ENCODE measurements around the gene AP3B1. TPM values are rescaled to one million over a fixed set of nuclear protein-coding genes. Genes with fewer than 3 reads are reported as not detected.

The AP3B1 gene
- total RNA-seq, 1 donor from 2014 or later, result 49.6 TPM

DNA sequence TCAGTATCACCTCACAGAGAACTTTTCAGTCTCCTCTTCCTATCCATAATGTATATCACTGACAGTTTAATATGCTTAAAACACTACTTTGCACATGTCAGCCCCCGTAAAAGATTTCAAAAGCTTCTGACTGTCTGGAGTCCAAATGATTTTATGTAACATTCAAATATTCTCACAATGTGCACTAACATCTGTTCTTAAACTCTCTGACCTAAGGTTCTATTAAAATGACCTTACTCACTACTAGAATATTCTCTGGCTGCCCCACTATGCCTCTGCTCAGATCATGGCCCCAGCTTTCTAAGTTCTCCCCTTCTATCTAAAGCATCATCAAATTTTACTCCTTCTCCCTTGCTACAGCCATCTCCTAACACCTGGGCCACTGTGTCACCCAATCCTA, 52.5 kb downstream of the AP3B1 start:
- intact Hi-C loops (cut with DNase I), result no loop called here
- no peaks in the 10 kb centered on the region for H3K9me3 ChIP-seq
- TF ChIP-seq CTCF (IDR thresholded peaks at IDR 0.05) (no peak), POLR2AphosphoS5 (IDR thresholded peaks at IDR 0.05; ENCODE audit: insufficient read depth in 1 of 2, low read depth in 1 of 2) (no peak), POLR2A (IDR thresholded peaks at IDR 0.05) (no peak)
- DNase-seq (ENCODE audit: extremely low spot score in 2 of 2), result no peak
- no peaks in the 10 kb centered on the region for H3K36me3 ChIP-seq
- no peak overlapping the region for H3K27ac ChIP-seq
- no peaks in the 10 kb centered on the region for H3K27me3 ChIP-seq
- H3K4me1 ChIP-seq, result no peaks in the 10 kb centered on the region
- H3K4me3 ChIP-seq, result no peak overlapping the region

DNA sequence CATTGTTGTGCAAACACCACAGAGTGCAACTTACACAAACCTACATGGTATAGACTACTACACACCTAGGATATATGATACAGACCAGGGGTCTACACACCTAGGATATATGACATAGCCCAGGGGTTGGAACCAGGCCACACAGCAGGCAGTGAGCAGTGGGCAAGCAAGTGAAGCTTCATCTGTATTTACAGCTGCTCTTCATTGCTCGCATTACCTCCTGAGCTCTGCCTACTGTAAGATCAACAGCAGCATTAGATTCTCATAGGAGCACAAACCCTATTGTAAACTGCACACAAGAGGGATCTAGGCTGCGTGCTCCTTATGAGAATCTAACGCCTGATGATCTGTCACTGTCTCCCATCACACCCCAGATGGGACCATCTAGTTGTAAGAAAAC, 56.6 kb downstream of the AP3B1 start:
- no peak overlapping the region for H3K4me3 ChIP-seq
- DNase-seq (ENCODE audit: extremely low spot score in 2 of 2), result no peak
- TF ChIP-seq CTCF (IDR thresholded peaks at IDR 0.05) (no peak), POLR2AphosphoS5 (IDR thresholded peaks at IDR 0.05; ENCODE audit: insufficient read depth in 1 of 2, low read depth in 1 of 2) (no peak), POLR2A (IDR thresholded peaks at IDR 0.05) (no peak)
- H3K4me1 ChIP-seq, result no peaks in the 10 kb centered on the region
- H3K36me3 ChIP-seq, result no peaks in the 10 kb centered on the region
- H3K27me3 ChIP-seq, result no peaks in the 10 kb centered on the region
- no peaks in the 10 kb centered on the region for H3K9me3 ChIP-seq
- intact Hi-C loops (cut with DNase I), result no loop called here
- H3K27ac ChIP-seq, result no peak overlapping the region

DNA sequence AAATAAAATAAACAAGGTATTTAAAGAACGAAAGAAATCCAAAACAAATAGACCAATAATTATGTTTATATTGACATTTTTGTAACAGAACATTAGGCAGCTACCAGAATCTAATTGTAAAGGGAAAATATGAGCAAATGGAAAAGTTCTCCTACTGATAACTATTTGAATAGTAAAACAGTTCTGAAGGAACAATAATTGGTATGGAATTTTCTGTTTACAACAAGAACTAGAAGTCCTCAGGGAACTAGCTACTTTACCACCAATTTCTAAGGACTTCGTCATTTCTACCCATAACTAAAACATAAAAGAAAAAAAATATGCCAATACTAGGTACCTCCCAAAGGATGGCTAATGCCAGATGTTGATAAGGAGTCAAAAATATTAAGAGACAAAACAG, 58.5 kb downstream of the AP3B1 start:
- intact Hi-C loops (cut with DNase I), result no loop called here
- Histone ChIP-seq H3K27me3 (no peaks in the 10 kb centered on the region), H3K4me3 (no peak overlapping the region), H3K4me1 (no peaks in the 10 kb centered on the region), H3K36me3 (no peaks in the 10 kb centered on the region), H3K27ac (no peak overlapping the region), H3K9me3 (no peaks in the 10 kb centered on the region)
- no peak for DNase-seq (ENCODE audit: extremely low spot score in 2 of 2)
- no peak for TF ChIP-seq CTCF (IDR thresholded peaks at IDR 0.05)
- TF ChIP-seq POLR2A (IDR thresholded peaks at IDR 0.05), result no peak
- TF ChIP-seq POLR2AphosphoS5 (IDR thresholded peaks at IDR 0.05; ENCODE audit: insufficient read depth in 1 of 2, low read depth in 1 of 2), result no peak

DNA sequence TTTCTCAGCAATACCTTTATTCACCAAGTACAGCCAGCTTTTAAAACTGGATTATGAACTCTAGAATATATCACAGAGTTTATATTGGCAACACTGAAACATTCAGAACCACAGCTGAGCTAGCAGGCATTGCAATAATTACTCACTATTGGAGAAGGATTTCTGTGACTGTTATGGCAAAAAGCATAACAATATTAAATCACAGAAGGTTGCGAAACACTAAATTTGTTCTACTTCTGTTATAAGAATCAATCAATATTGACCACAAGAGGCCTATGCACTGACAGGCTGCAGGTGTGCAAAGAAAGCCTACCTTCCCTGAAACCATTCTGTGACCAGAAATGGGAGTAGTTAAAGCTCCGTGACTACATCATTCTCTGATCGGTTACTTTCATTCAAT, 59.2 kb downstream of the AP3B1 start:
- intact Hi-C loops (cut with DNase I), result no loop called here
- Histone ChIP-seq H3K4me3 (no peak overlapping the region), H3K4me1 (no peaks in the 10 kb centered on the region), H3K36me3 (no peaks in the 10 kb centered on the region), H3K27me3 (no peaks in the 10 kb centered on the region), H3K9me3 (no peaks in the 10 kb centered on the region), H3K27ac (no peak overlapping the region)
- TF ChIP-seq POLR2A (IDR thresholded peaks at IDR 0.05), result no peak
- TF ChIP-seq CTCF (IDR thresholded peaks at IDR 0.05), result no peak
- no peak for TF ChIP-seq POLR2AphosphoS5 (IDR thresholded peaks at IDR 0.05; ENCODE audit: insufficient read depth in 1 of 2, low read depth in 1 of 2)
- DNase-seq (ENCODE audit: extremely low spot score in 2 of 2), result no peak

DNA sequence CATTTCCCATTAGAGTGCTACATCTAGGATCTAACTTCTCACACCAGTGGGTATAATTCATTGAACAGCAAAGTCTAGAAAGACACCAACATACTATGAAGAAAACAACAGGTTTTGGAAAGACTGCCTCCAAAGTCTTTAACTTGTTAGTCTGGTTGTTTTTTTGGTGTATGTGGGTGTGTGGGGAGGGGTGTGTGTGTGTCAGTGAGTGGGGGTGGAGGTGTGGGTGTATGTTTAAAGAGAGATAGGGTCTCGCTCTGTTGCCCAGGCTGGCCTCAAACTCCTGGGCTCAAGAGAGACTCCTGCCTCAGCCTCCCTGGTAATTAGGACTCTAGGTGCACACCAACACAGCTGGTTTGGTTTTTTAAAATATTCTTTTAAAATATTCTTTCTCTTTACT, 59.7 kb downstream of the AP3B1 start:
- H3K9me3 ChIP-seq, result no peaks in the 10 kb centered on the region
- no peak overlapping the region for H3K27ac ChIP-seq
- H3K4me1 ChIP-seq, result no peaks in the 10 kb centered on the region
- H3K27me3 ChIP-seq, result no peaks in the 10 kb centered on the region
- DNase-seq (ENCODE audit: extremely low spot score in 2 of 2), result no peak
- TF ChIP-seq CTCF (IDR thresholded peaks at IDR 0.05), result no peak
- no peak for TF ChIP-seq POLR2AphosphoS5 (IDR thresholded peaks at IDR 0.05; ENCODE audit: insufficient read depth in 1 of 2, low read depth in 1 of 2)
- no peak for TF ChIP-seq POLR2A (IDR thresholded peaks at IDR 0.05)
- H3K36me3 ChIP-seq, result no peaks in the 10 kb centered on the region
- no peak overlapping the region for H3K4me3 ChIP-seq
- intact Hi-C loops (cut with DNase I), result no loop called here
